Stomach (tissue), 4 donors: ENCODE measurements around the gene CD81.

Experiments used
- CTCF ChIP-seq, 7 experiments: fragments of 450-650 bp in 4 of 7; fragments of 200-600 bp in 3 of 7; sonication (generic) in 3 of 7; IDR thresholded peaks; one replicate each; pipeline ENCODE4 v1.5.1; 2016 to 2019; ENCODE audit warnings: antibody characterized with exemption in 7 of 7, control low read depth in 2 of 7, mild to moderate bottlenecking in 1 of 7
- POLR2A ChIP-seq, 4 donors: fragments of 450-650 bp; IDR thresholded peaks; one replicate each; pipeline ENCODE4 v1.6.1; 2016; ENCODE audit warnings: antibody characterized with exemption in 4 of 4, control low read depth in 2 of 4, mild to moderate bottlenecking in 1 of 4, moderate library complexity in 1 of 4
- POLR2AphosphoS5 ChIP-seq, 3 donors: sonication (generic); formaldehyde crosslinking; IDR thresholded peaks; one replicate each; pipeline ENCODE4 v1.6.1; 2016; ENCODE audit warnings: antibody characterized with exemption in 3 of 3

DNA sequence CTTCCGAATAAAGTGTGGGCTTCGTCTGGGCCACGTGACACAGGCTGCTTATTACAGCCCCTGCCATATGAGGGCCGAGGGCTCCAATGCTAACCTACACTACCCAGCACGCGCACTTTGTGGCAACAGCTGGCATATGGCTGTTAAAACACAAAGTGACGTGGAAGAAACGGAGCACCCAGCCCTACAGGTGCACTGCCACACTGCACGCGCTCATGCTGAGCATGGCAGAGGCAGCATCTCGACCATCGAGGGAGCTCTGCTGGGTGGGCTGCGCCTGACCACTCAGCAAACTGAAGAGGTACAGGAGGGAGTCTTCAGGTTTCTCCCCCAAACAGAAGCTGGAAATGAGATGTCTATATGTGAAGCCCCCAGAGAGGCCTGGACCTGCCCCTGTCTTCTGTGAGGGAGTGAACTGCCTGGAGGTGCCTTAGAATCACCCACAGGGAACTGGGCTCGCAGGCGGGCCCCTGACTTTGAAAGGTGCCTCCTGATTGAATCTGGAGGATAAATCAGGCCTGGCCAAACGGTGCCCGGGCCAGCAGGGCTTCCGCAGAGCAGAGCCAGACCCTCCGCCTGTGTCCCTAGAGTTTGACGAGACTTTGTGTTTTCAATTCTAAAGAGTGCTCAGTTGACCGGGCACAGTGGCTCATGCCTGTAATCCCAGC is 41.7 kb downstream of the CD81 start:
- no peak for TF ChIP-seq POLR2A (IDR thresholded peaks at IDR 0.05)
- no peak for TF ChIP-seq CTCF (IDR thresholded peaks at IDR 0.05)
- no peak for TF ChIP-seq POLR2AphosphoS5 (IDR thresholded peaks at IDR 0.05)
